PC-3 (cell line): ENCODE data around the gene PRC1. TPM values are rescaled to one million over a fixed set of nuclear protein-coding genes. Genes with fewer than 3 reads are reported as not detected.

Source experiments
- ATAC-seq: fragments of 200-7000 bp; cut with Tn5 transposase; 2 replicates; pipeline ENCODE4 v1.9.1; 2020; ENCODE audit warnings: mild to moderate bottlenecking, moderate library complexity
- BruUV-seq: library from RNA; stranded (reverse); fragments of 400-500 nt; replicated peaks from 2 replicates; lab custom pipeline; 2021; lab: Mats Ljungman, UMichigan
- CTCF ChIA-PET: fragments of 300-600 bp; sonication (Branson Sonifier 250); formaldehyde crosslinking; loops from one replicate; lab custom pipeline; 2022; ENCODE audit warnings: antibody characterized with exemption; lab: Charles Lee
- POLR2A ChIA-PET: fragments of 300-600 bp; sonication (Branson Sonifier 250); formaldehyde crosslinking; loops from one replicate; lab custom pipeline; 2022; ENCODE audit warnings: antibody characterized with exemption; ENCODE audit not compliant: unreplicated experiment; lab: Charles Lee
- DNase-seq: peaks from one replicate; pipeline ENCODE4 v3.0.0-alpha.2; 2015
- H2AFZ ChIP-seq: fragments of 300-600 bp; sonication (generic); 2 replicates; pipeline ENCODE4 v1.6.0; 2016; ENCODE audit warnings: antibody characterized with exemption, low read length
- H3F3A ChIP-seq: fragments of 300-600 bp; sonication (generic); one replicate; pipeline ENCODE4 v1.6.0; 2017; ENCODE audit warnings: antibody characterized with exemption, low read length, control low read depth, mild to moderate bottlenecking; ENCODE audit not compliant: unreplicated experiment
- H3K27ac ChIP-seq: fragments of 300-600 bp; sonication (generic); 2 replicates; pipeline ENCODE4 v1.5.1; 2016; ENCODE audit warnings: mild to moderate bottlenecking, low read length
- H3K27me3 ChIP-seq: fragments of 300-600 bp; sonication (generic); 2 replicates; pipeline ENCODE4 v1.6.1; 2016; ENCODE audit warnings: low read length, mixed read lengths
- H3K36me3 ChIP-seq: fragments of 300-600 bp; sonication (generic); 2 replicates; pipeline ENCODE4 v1.6.1; 2016; ENCODE audit warnings: low read depth, mixed run types, low read length, mixed read lengths
- H3K4me1 ChIP-seq: fragments of 300-600 bp; sonication (generic); 2 replicates; pipeline ENCODE4 v1.5.1; 2016; ENCODE audit warnings: low read length; ENCODE audit not compliant: insufficient read depth
- H3K4me2 ChIP-seq: fragments of 300-600 bp; sonication (generic); 2 replicates; pipeline ENCODE4 v1.6.0; 2016; ENCODE audit warnings: low read length
- H3K4me3 ChIP-seq: fragments of 300-600 bp; sonication (generic); 2 replicates; pipeline ENCODE4 v1.5.1; 2016; ENCODE audit warnings: mild to moderate bottlenecking, low read length, mixed read lengths
- H3K79me2 ChIP-seq: fragments of 300-600 bp; sonication (generic); 2 replicates; pipeline ENCODE4 v1.6.1; 2017; ENCODE audit warnings: low read length, mixed read lengths
- H3K9ac ChIP-seq: fragments of 300-600 bp; sonication (generic); 2 replicates; pipeline ENCODE4 v1.6.0; 2016; ENCODE audit warnings: mild to moderate bottlenecking, low read length
- H3K9me2 ChIP-seq: fragments of 300-600 bp; sonication (generic); replicated peaks from 2 replicates; pipeline ENCODE4 v1.6.1; 2016; ENCODE audit warnings: mixed run types, low read length, mixed read lengths
- H3K9me3 ChIP-seq: fragments of 300-600 bp; sonication (generic); 2 replicates; pipeline ENCODE4 v1.6.1; 2016; ENCODE audit warnings: low read length, mixed read lengths
- H4K20me1 ChIP-seq: fragments of 300-600 bp; sonication (generic); 2 replicates; pipeline ENCODE4 v1.6.1; 2016; ENCODE audit warnings: low read length, mixed read lengths
- CTCF ChIP-seq: fragments of 300-600 bp; sonication (generic); conservative IDR thresholded peaks from 2 replicates; pipeline ENCODE4 v1.5.1; 2017; ENCODE audit warnings: antibody characterized with exemption, low read depth, mild to moderate bottlenecking, low read length
- EZH2 ChIP-seq: fragments of 300-600 bp; sonication (generic); IDR thresholded peaks from one replicate; pipeline ENCODE4 v1.6.1; 2017; ENCODE audit warnings: antibody characterized with exemption, mild to moderate bottlenecking, low read length; ENCODE audit not compliant: unreplicated experiment
- EZH2phosphoT487 ChIP-seq: fragments of 300-600 bp; sonication (generic); IDR thresholded peaks from 2 replicates; pipeline ENCODE4 v1.6.1; 2018; ENCODE audit warnings: mild to moderate bottlenecking, antibody characterized with exemption, low read length, borderline replicate concordance
- intact Hi-C: fragments of 100-400 bp; cut with micrococcal nuclease; formaldehyde crosslinking; loops from 2 replicates; pipeline ENCODE4 v1.9.0; 2023
- total RNA-seq: library from RNA; depleted of rRNA; stranded (reverse); fragments of >200 nt; gene quantifications from 2 replicates; pipeline ENCODE4 v1.2.3, GENCODE V29; 2014

The PRC1 gene
- total RNA-seq, 1 experiment from 2014 or later, result 236 TPM

DNA sequence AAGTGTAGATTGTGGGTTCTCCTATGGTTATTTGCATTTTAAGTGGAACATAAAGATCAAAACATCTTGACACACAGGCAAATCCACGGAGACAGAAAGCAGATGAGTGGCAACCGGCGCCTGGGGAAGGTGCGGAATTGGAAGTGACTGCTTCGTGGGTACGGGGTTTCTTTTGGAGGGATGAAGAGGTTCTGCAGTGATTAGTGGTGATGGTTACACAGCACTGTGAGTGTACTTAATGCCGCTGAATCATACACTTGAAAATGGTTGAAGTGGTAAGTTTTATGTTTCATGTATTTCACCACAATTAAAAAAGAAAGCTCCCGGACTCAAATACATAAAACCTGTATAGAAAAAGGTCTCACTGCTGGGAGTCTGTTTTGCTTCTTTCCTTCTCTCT lies 46.5 kb upstream of the PRC1 start:
- no peaks in the 10 kb centered on the region for H4K20me1 ChIP-seq
- intact Hi-C loops, result no loop called here
- H3K9ac ChIP-seq, result no peak overlapping the region
- H3K4me2 ChIP-seq, result no peak overlapping the region
- no peak overlapping the region for H3K27ac ChIP-seq
- no peaks in the 10 kb centered on the region for H3K4me1 ChIP-seq
- CTCF ChIA-PET, result interaction anchor here (0.6 kb wide), 1 partner anchor 64 kb away, joined by 7 read pairs; no protein-coding TSS in a partner anchor
- TF ChIP-seq CTCF (no peak), EZH2phosphoT487 (no peak), EZH2 (no peak)
- DNase-seq (no peak), ATAC-seq (no peak)
- H3K9me2 ChIP-seq, result no peaks in the 10 kb centered on the region
- H2AFZ ChIP-seq, result no peak overlapping the region
- no peaks in the 10 kb centered on the region for H3F3A ChIP-seq
- no peaks in the 10 kb centered on the region for H3K36me3 ChIP-seq
- H3K4me3 ChIP-seq, result no peak overlapping the region
- no peaks in the 10 kb centered on the region for H3K79me2 ChIP-seq
- no peaks in the 10 kb centered on the region for H3K27me3 ChIP-seq
- POLR2A ChIA-PET, result no interaction called here
- BruUV-seq, result no TSS peak
- H3K9me3 ChIP-seq, result no peaks in the 10 kb centered on the region

GRCh38 chr15:91039996-91040395 lies 45.7 kb upstream of the PRC1 start:
- Histone ChIP-seq H3K9me3 (no peaks in the 10 kb centered on the region), H4K20me1 (no peaks in the 10 kb centered on the region), H3K36me3 (no peaks in the 10 kb centered on the region), H3K79me2 (no peaks in the 10 kb centered on the region), H3F3A (no peaks in the 10 kb centered on the region), H3K27ac (no peak overlapping the region), H3K9me2 (no peaks in the 10 kb centered on the region), H3K9ac (no peak overlapping the region), H3K4me3 (no peak overlapping the region), H3K4me2 (no peak overlapping the region), H3K4me1 (no peaks in the 10 kb centered on the region), H3K27me3 (no peaks in the 10 kb centered on the region; the same call in 1 of the 2 replicates), H2AFZ (no peak overlapping the region)
- ATAC-seq (no peak), DNase-seq (no peak)
- CTCF ChIA-PET, result no interaction called here
- POLR2A ChIA-PET, result no interaction called here
- no TSS peak for BruUV-seq
- intact Hi-C loops, result loop anchor here (10.0 kb wide), 1 partner anchor 105 kb away; the partner anchor contains the start of genes HDDC3 and UNC45A
- TF ChIP-seq EZH2phosphoT487 (no peak), CTCF (no peak), EZH2 (no peak)
